Body of pancreas (tissue), 4 donors: Measurements from ENCODE around the gene TNFAIP8. TPM values are rescaled to one million over a fixed set of nuclear protein-coding genes. Genes with fewer than 3 reads are reported as not detected.

Experiments
- ATAC-seq: fragments of 150-250 bp; one replicate; pipeline ENCODE4 v1.9.1; 2016
- DNase-seq, 4 donors: peaks; one replicate each; pipeline ENCODE4 v3.0.0-alpha.2; 2019
- H3K27ac ChIP-seq, 4 donors: fragments of 200-600 bp; sonication (generic); 1 replicate in 3 of 4; 2 replicates in 1 of 4; pipeline versions ENCODE4 v1.5.1 to v1.6.1; 2016 to 2019; ENCODE audit warnings: mild to moderate bottlenecking in 1 of 4, mixed read lengths in 1 of 4, moderate library complexity in 1 of 4
- H3K27me3 ChIP-seq, 2 donors: fragments of 200-600 bp; sonication (generic); one replicate each; pipeline ENCODE4 v1.6.0; 2016; ENCODE audit warnings: mild to moderate bottlenecking in 1 of 2
- H3K36me3 ChIP-seq, 2 donors: fragments of 200-600 bp; sonication (generic); replicated peaks in 1 of 2; 2 replicates each; pipeline ENCODE4 v1.5.1; 2016; ENCODE audit warnings: low read depth in 2 of 2; ENCODE audit not compliant: insufficient read depth in 1 of 2
- H3K4me1 ChIP-seq: fragments of 200-600 bp; sonication (generic); one replicate; pipeline ENCODE4 v1.6.0; 2016
- H3K4me3 ChIP-seq, 2 donors: fragments of 200-600 bp; sonication (generic); 1 replicate in 1 of 2; 2 replicates in 1 of 2; pipeline ENCODE4 v1.5.1; 2016 to 2019
- H3K9me3 ChIP-seq, 3 donors: fragments of 200-600 bp; sonication (generic); 1 replicate in 2 of 3; 2 replicates in 1 of 3; pipeline ENCODE4 v1.5.1; 2016
- CTCF ChIP-seq, 7 experiments: fragments of 450-650 bp in 4 of 7; fragments of 200-600 bp in 3 of 7; sonication (generic) in 3 of 7; IDR thresholded peaks; one replicate each; pipeline ENCODE4 v1.5.1; 2016 to 2019; ENCODE audit warnings: antibody characterized with exemption in 7 of 7
- POLR2A ChIP-seq, 3 donors: fragments of 450-650 bp; IDR thresholded peaks; one replicate each; pipeline ENCODE4 v1.6.1; 2016; ENCODE audit warnings: antibody characterized with exemption in 3 of 3, mild to moderate bottlenecking in 2 of 3
- WGBS, 2 donors: methylation state at CpG; one replicate each; pipeline ENCODE4 v1.1.5; 2017; 5-methylcytosine and 5-hydroxymethylcytosine counted together
- intact Hi-C: fragments of 100-400 bp; cut with DNase I; formaldehyde crosslinking; loops from one replicate; pipeline ENCODE4 v1.15.1; 2023
- total RNA-seq, 2 donors: library from RNA; depleted of rRNA; stranded (reverse); fragments of >200 nt; gene quantifications; one replicate each; pipeline ENCODE4 v1.1.0, GENCODE V29; 2016

The TNFAIP8 gene
- total RNA-seq, 2 donors from 2014 or later: 15.8 to 32.3 TPM

DNA sequence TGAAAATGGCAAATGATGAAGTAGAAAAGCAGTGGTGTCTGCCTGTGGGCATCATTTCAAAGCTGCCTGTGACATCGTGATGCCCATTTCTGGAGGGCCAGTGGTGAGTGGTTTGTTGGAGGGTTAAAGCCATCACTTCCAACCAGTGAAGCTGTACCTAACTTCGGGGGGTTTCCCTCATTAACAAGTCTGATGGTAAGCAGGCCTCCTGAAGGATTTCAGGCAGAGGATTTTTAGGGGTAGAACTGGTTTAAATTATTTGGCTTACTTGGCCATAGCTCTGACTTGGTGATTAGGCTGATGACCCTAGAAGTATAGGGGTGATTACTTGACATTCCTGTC, 10.7 kb downstream of the TNFAIP8 start:
- Histone ChIP-seq H3K4me3 (no peak overlapping the region), H3K27me3 (no peaks in the 10 kb centered on the region), H3K36me3 (no peaks in the 10 kb centered on the region), H3K9me3 (no peaks in the 10 kb centered on the region), H3K27ac (no peak overlapping the region), H3K4me1 (no peaks in the 10 kb centered on the region)
- DNase-seq: no peak
- WGBS, 2 donors: 78 to 84% methylated on average over 2 of the region's 2 CpGs
- ATAC-seq: no peak
- TF ChIP-seq CTCF (IDR thresholded peaks at IDR 0.05) (no peak), POLR2A (IDR thresholded peaks at IDR 0.05) (no peak)
- intact Hi-C loops: no loop called here

DNA sequence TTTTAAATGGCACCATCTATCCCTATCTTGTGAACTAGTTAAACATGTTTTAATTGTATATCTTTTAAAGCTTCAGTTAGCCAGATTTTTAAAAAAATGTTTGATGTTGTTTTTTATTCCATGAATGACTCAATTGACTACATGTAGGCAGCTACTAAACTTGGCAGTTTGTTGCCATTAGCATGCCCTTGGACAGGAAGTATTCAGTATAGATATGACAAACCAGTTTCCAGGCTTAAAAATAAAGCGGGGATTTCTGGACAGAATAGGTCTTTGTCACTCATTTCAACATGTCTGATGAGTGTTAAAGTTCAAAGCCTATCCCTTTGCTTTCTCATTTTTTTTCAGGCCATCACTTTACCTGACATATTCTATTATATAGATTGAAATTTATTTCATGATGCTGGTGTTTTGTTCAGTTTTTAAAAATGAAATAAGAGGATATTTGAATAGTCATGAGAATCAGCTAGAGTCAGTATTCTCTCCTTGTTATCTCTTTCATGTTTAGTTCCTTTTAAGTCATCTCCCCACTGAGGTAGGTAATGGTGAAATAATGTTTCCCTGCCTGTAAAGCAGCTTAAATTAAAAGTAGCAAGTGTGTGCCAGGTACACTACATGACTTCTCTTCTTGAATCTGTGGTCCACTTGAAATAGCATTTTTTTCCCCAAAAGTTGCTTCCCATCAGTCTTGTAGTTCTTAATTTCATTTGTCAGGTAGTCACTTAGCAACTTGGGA, 11.9 kb downstream of the TNFAIP8 start:
- no peak for DNase-seq
- TF ChIP-seq CTCF (IDR thresholded peaks at IDR 0.05) (no peak), POLR2A (IDR thresholded peaks at IDR 0.05) (no peak)
- no peaks in the 10 kb centered on the region for H3K27me3 ChIP-seq
- no peak for ATAC-seq
- no peaks in the 10 kb centered on the region for H3K36me3 ChIP-seq
- intact Hi-C loops: no loop called here
- WGBS, 2 donors: 26 to 42% methylated on average over 1 of the region's 1 CpG
- H3K4me1 ChIP-seq: no peaks in the 10 kb centered on the region
- no peak overlapping the region for H3K27ac ChIP-seq
- H3K4me3 ChIP-seq: no peak overlapping the region
- no peaks in the 10 kb centered on the region for H3K9me3 ChIP-seq

DNA sequence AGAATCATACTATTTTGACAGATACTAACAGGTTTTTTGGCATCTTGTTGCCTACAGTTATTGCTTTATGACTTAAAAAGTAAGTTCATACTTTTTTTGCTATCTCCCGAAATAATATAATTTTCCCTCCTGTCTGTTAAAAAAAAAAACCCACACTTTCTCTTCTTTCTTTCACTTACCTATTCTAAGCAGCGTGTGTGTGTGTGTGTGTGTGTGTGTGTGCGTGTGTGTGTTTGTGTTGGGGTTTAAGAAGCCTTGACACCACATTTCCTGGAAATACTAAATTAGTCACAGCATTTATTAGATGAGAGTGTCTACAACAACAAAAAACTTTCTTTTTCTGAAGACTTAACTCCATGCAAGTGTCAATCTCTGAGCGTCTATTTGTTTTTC, 12.4 kb downstream of the TNFAIP8 start:
- no peaks in the 10 kb centered on the region for H3K27me3 ChIP-seq
- intact Hi-C loops: no loop called here
- no peaks in the 10 kb centered on the region for H3K9me3 ChIP-seq
- TF ChIP-seq CTCF (IDR thresholded peaks at IDR 0.05) (no peak), POLR2A (IDR thresholded peaks at IDR 0.05) (no peak)
- 66 to 72% methylated on average over 4 of the region's 4 CpGs for WGBS, 2 donors
- no peak overlapping the region for H3K4me3 ChIP-seq
- no peak for ATAC-seq
- no peak overlapping the region for H3K27ac ChIP-seq
- DNase-seq: no peak
- H3K4me1 ChIP-seq: no peaks in the 10 kb centered on the region
- no peaks in the 10 kb centered on the region for H3K36me3 ChIP-seq

DNA sequence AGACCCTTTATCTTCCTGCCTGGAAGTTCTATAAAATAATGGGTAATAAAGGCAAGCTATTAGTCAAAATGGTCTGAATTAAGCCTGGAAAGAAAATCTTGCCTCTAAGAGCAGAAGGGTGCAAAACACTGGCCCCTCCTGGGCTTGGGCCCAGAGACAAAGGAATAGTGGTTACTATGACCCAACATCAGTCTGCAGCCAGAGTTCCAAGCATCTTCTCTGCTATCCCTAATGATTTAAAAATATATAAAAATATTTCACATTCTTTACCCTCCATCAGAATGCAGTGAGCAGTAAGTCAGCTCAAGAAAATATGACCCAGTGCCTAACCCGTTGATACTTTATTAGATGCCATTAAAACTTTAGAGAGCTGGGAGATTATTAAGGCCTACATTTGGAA, 14.7 kb downstream of the TNFAIP8 start:
- 83 to 84% methylated on average over 1 of the region's 1 CpG for WGBS, 2 donors
- H3K4me3 ChIP-seq: no peak overlapping the region
- no peaks in the 10 kb centered on the region for H3K27me3 ChIP-seq
- intact Hi-C loops: no loop called here
- no peaks in the 10 kb centered on the region for H3K4me1 ChIP-seq
- no peak overlapping the region for H3K27ac ChIP-seq
- H3K9me3 ChIP-seq: no peaks in the 10 kb centered on the region
- no peak for DNase-seq
- no peaks in the 10 kb centered on the region for H3K36me3 ChIP-seq
- no peak for ATAC-seq
- TF ChIP-seq CTCF (IDR thresholded peaks at IDR 0.05) (no peak), POLR2A (IDR thresholded peaks at IDR 0.05) (no peak)

DNA sequence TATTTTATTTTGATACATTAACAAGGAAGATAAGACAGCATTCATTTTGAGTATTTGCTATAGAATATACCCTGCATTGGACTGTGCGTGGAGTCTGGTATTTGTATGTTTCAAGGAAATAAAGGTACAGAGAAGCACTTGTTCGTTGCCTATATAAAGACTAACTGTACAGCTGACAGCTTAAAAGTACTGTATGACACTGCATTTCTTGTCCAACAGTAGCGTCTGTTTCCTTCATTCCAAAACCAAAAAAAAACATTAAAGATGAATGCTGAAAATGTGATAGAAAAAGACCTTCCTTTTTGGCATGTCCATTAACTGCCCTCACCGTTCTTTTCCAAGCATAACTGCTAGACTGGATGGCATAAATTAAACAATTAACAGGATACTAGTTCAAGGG, 15.3 kb downstream of the TNFAIP8 start:
- 75 to 88% methylated on average over 4 of the region's 4 CpGs for WGBS, 2 donors
- H3K4me1 ChIP-seq: no peaks in the 10 kb centered on the region
- no peak overlapping the region for H3K4me3 ChIP-seq
- H3K27ac ChIP-seq: no peak overlapping the region
- no peaks in the 10 kb centered on the region for H3K27me3 ChIP-seq
- no peaks in the 10 kb centered on the region for H3K9me3 ChIP-seq
- DNase-seq (no peak), ATAC-seq (no peak)
- TF ChIP-seq CTCF (IDR thresholded peaks at IDR 0.05) (no peak), POLR2A (IDR thresholded peaks at IDR 0.05) (no peak)
- no peaks in the 10 kb centered on the region for H3K36me3 ChIP-seq
- intact Hi-C loops: no loop called here
